Stimulated activated naive CD8-positive, alpha-beta T cell treated with anti-CD3 and anti-CD28 coated beads, Interleukin-15, Interleukin-2, amounts not matched to agents 100 ng/mL and 50 ng/mL, for 24 hours (primary cell): ENCODE measurements around the gene TUG1.

Experiments used
- H3K27ac Mint-ChIP-seq: one replicate; pipeline ENCODE4 v1.8.0; 2021; ENCODE audit warnings: mild to moderate bottlenecking, mixed read lengths
- H3K27me3 Mint-ChIP-seq: one replicate; pipeline ENCODE4 v1.8.0; 2021; ENCODE audit warnings: mixed read lengths
- H3K36me3 Mint-ChIP-seq: one replicate; pipeline ENCODE4 v1.8.0; 2021; ENCODE audit warnings: low read depth, mixed read lengths
- H3K4me1 Mint-ChIP-seq: one replicate; pipeline ENCODE4 v1.8.0; 2021; ENCODE audit warnings: low read depth, mixed read lengths
- H3K4me3 Mint-ChIP-seq: one replicate; pipeline ENCODE4 v1.8.0; 2021; ENCODE audit warnings: mild to moderate bottlenecking, mixed read lengths
- H3K9me3 Mint-ChIP-seq: one replicate; pipeline ENCODE4 v1.8.0; 2021; ENCODE audit warnings: mixed read lengths

Gene TUG1

DNA sequence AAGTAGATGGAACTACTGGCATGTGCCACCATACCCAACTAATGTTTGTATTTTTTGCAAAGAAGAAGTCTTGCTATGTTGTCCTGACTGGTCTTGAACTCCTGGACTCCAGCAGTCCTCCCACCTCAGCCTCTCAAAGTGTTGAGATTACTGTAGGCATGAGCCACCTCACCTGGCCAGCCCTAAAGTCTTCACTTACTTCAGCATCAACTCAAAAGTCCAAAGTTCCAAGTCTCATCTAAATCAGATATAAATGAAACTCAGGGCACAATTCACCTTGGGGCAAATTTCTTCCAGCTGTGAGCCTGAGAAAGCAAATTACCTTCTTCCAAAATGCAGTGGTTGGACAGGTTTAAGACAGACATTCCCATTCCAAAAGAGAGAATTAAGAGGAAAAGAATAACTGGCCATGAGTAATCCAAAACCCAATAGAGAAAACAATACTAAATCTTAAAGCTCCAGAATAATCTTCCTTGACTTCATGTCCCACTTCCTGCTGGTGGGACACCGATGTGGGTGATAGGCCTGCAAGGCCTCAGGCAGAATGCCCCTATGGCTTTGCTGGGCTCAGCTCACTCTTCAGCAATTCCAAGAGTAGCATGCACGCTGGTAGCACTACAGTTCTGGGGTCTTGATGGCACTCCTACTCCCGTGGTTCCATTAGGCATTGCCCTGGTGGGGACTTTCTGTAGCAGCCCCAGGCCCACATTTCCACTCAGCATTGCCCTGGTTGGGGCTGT lies 50.3 kb downstream of the TUG1 start:
- no peaks in the 10 kb centered on the region for H3K27me3 Mint-ChIP-seq
- H3K4me1 Mint-ChIP-seq = no peaks in the 10 kb centered on the region
- H3K27ac Mint-ChIP-seq = no peak overlapping the region
- no peaks in the 10 kb centered on the region for H3K36me3 Mint-ChIP-seq
- H3K9me3 Mint-ChIP-seq = no peaks in the 10 kb centered on the region
- no peak overlapping the region for H3K4me3 Mint-ChIP-seq

DNA sequence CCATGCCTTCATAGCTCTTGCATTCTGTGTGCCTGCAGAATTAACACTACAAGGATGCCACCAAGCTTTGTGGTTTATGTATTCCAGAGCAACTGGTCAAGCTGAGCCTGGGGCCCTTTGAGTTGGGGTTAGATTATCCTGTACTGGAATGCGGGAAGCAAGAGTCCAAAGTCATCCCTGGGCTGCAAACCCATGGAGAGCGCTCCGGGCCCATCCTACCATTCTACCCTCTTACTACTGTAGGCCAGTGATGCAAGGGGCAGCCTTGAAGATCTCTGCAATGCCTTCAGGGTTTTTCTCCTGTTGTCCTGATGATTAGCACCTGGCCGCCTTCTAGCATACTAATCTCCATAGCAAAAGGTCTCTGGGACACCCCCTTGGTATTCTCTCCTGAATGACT lies 51.3 kb downstream of the TUG1 start:
- no peaks in the 10 kb centered on the region for H3K27me3 Mint-ChIP-seq
- H3K9me3 Mint-ChIP-seq = no peaks in the 10 kb centered on the region
- no peaks in the 10 kb centered on the region for H3K4me1 Mint-ChIP-seq
- H3K4me3 Mint-ChIP-seq = no peak overlapping the region
- H3K27ac Mint-ChIP-seq = no peak overlapping the region
- H3K36me3 Mint-ChIP-seq = no peaks in the 10 kb centered on the region

DNA sequence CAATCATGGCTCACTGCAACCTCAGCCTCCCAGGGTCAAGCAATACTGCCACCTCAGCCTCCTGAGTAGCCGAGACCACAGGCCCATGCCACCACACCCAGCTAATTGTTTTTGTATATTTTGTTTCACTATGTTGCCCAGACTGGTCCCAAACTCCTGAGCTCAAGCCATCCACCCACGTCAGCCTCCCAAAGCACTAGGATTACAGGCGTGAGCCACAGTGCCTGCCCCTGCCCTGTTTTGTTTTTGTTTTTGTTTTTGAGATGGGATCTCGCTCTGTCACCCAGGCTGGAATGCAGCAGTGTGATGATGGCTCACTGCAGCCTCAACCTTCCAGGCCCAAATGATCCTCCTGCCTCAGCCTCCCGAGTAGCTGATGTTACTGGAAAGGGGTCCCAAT lies 53.5 kb downstream of the TUG1 start:
- Mint-ChIP-seq H3K4me1 (no peaks in the 10 kb centered on the region), H3K27me3 (no peaks in the 10 kb centered on the region), H3K4me3 (no peak overlapping the region), H3K36me3 (no peaks in the 10 kb centered on the region), H3K9me3 (no peaks in the 10 kb centered on the region), H3K27ac (no peak overlapping the region)
